ENCODE measurements around the gene WDTC1.

WDTC1 gene

GRCh38 chr1:27325286-27325685 lies 90.9 kb downstream of the WDTC1 start:
- no peak overlapping the region for H3K4me3 ChIP-seq (replicated peaks; ENCODE audit: low read depth, low read length)
- no peak for DNase-seq (ENCODE audit: low read depth)
- no peak for TF ChIP-seq CTCF (IDR thresholded peaks at IDR 0.05; ENCODE audit: low read length, missing control alignments)

- TF ChIP-seq CTCF (IDR thresholded peaks at IDR 0.05; ENCODE audit: low read length, missing control alignments) = no peak
- no peak overlapping the region for H3K4me3 ChIP-seq (replicated peaks; ENCODE audit: low read depth, low read length)
- DNase-seq (ENCODE audit: low read depth) = no peak
Measured at GRCh38 chr1:27327964-27328363, 93.5 kb downstream of the WDTC1 start.

- no peak for TF ChIP-seq CTCF (IDR thresholded peaks at IDR 0.05; ENCODE audit: low read length, missing control alignments)
- no peak for DNase-seq (ENCODE audit: low read depth)
- H3K4me3 ChIP-seq (replicated peaks; ENCODE audit: low read depth, low read length) = no peak overlapping the region
Measured at GRCh38 chr1:27330786-27331185, 96.4 kb downstream of the WDTC1 start.

- no peak for DNase-seq (ENCODE audit: low read depth)
- no peak overlapping the region for H3K4me3 ChIP-seq (replicated peaks; ENCODE audit: low read depth, low read length)
- TF ChIP-seq CTCF (IDR thresholded peaks at IDR 0.05; ENCODE audit: low read length, missing control alignments) = no peak
Measured at GRCh38 chr1:27331426-27331825, 97.0 kb downstream of the WDTC1 start.

GRCh38 chr1:27331922-27332321 lies 97.5 kb downstream of the WDTC1 start:
- no peak for TF ChIP-seq CTCF (IDR thresholded peaks at IDR 0.05; ENCODE audit: low read length, missing control alignments)
- H3K4me3 ChIP-seq (replicated peaks; ENCODE audit: low read depth, low read length) = no peak overlapping the region
- no peak for DNase-seq (ENCODE audit: low read depth)

- peak; percentile 53 for DNase-seq (ENCODE audit: low read depth)
- H3K4me3 ChIP-seq (replicated peaks; ENCODE audit: low read depth, low read length) = no peak overlapping the region
Measured at GRCh38 chr1:27332536-27333281, 98.3 kb downstream of the WDTC1 start.

More at GRCh38 chr1:27332536-27333281, 98.3 kb downstream of the WDTC1 start:
- TF ChIP-seq CTCF (IDR thresholded peaks at IDR 0.05; ENCODE audit: low read length, missing control alignments) = peak; percentile 83
